Testis (tissue), 2 donors: ENCODE measurements around the gene ADCY2.

ENCODE experiments used
- POLR2A ChIP-seq: fragments of 450-650 bp; IDR thresholded peaks from one replicate; pipeline ENCODE4 v1.6.1; 2017; ENCODE audit warnings: antibody characterized with exemption, mild to moderate bottlenecking, moderate library complexity
- TF ChIP-seq, protein P1 (sequence below), 3 experiments: fragments of 450-650 bp in 2 of 3; fragments of 200-600 bp in 1 of 3; sonication (generic) in 1 of 3; IDR thresholded peaks; one replicate each; pipeline ENCODE4 v1.5.1; 2016 to 2019; ENCODE audit warnings: antibody characterized with exemption in 3 of 3, mild to moderate bottlenecking in 2 of 3, moderate library complexity in 1 of 3

GRCh38 chr5:7803937-7804336 is 408.0 kb downstream of the ADCY2 start:
- TF ChIP-seq, protein P1, sequence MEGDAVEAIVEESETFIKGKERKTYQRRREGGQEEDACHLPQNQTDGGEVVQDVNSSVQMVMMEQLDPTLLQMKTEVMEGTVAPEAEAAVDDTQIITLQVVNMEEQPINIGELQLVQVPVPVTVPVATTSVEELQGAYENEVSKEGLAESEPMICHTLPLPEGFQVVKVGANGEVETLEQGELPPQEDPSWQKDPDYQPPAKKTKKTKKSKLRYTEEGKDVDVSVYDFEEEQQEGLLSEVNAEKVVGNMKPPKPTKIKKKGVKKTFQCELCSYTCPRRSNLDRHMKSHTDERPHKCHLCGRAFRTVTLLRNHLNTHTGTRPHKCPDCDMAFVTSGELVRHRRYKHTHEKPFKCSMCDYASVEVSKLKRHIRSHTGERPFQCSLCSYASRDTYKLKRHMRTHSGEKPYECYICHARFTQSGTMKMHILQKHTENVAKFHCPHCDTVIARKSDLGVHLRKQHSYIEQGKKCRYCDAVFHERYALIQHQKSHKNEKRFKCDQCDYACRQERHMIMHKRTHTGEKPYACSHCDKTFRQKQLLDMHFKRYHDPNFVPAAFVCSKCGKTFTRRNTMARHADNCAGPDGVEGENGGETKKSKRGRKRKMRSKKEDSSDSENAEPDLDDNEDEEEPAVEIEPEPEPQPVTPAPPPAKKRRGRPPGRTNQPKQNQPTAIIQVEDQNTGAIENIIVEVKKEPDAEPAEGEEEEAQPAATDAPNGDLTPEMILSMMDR (IDR thresholded peaks at IDR 0.05): no peak
- TF ChIP-seq POLR2A: no peak
